GM19023 (cell line): ENCODE measurements around the gene RGPD8.
"Not testable (repeated sequence)": the region's sequence is repeated elsewhere in the genome, so short reads cannot be mapped to it uniquely, and the experiment has no call there.

ENCODE experiments used
- ATAC-seq: cut with Tn5 transposase; IDR thresholded peaks from one replicate; pipeline ENCODE4 v1.9.1; 2021; ENCODE audit warnings: mild to moderate bottlenecking, moderate library complexity; ENCODE audit not compliant: unreplicated experiment

The RGPD8 gene

DNA sequence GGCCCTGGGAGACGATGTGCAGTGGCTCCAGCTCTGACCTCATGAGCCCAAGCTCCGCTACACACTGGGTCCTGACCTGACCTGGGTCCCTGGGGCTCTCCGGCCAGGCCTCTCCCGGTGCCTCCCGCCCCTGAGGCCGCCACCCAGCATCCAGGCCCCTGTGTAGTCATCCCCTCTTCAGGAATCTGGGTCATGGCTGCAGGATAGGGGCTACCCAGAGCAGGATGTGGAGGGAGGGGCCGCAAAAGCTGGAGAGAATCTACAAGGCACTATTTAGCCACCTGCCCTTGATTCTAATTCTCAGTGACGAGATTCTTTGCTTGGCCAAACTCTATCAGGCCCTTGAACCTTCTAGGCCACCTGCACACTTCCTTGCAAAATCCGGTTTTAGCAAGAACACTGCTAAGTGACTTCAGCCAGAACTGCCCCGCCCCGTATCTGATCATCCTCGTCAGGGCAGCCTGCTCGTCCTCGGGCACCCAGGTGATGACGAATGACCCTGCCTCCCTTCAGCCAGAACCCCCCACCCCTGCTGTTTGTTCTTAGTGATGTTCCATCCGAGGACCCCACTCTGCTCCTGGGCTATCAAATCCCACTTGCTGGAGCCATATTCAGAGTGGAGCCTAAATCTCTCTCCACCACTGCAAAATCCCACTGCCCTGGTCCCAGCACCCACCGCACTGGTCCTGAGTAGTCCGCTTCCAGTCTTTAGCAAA, 2.4 kb upstream of the RGPD8 start:
- ATAC-seq, result not testable (repeated sequence)

DNA sequence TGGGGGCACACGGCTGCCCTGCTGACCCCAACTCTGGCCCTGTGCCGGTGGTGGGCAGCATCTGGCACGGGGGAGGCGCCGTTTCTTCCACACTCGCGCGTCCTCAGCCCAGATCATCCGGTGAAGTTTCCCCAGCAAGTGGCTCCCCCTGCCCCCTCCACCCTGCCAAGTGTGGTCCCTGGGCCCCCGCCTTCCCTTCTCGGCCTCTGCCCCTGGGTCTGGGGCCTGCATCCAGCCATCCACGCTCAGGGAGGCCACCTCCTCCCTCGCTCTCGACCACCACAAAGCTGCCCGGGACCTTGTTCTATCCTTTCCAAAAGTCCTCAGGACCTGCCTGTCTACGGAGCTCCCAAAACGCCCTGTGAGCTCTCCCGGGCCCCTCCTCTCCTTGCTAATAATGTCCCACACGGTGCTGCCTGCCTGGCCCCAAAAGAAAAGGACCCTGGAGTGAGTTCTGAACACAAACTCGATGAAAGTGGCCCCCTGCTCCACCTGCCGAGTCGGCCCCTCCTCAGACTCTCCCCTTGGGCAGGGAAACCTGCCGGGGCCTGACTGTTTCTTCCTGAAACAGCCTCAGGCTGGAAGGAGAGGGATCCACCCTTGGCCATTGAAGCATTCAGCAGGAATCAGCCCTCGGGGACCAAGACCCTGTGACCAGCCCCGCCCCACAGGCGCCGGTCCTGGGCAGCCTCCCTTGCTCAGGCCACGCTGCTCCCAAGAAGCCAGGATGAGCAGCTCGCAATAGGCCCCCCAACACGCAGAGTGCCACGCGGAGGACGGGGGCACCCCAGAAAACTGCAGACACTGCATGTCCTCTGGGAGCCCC, 1.7 kb upstream of the RGPD8 start:
- ATAC-seq, result not testable (repeated sequence)

DNA sequence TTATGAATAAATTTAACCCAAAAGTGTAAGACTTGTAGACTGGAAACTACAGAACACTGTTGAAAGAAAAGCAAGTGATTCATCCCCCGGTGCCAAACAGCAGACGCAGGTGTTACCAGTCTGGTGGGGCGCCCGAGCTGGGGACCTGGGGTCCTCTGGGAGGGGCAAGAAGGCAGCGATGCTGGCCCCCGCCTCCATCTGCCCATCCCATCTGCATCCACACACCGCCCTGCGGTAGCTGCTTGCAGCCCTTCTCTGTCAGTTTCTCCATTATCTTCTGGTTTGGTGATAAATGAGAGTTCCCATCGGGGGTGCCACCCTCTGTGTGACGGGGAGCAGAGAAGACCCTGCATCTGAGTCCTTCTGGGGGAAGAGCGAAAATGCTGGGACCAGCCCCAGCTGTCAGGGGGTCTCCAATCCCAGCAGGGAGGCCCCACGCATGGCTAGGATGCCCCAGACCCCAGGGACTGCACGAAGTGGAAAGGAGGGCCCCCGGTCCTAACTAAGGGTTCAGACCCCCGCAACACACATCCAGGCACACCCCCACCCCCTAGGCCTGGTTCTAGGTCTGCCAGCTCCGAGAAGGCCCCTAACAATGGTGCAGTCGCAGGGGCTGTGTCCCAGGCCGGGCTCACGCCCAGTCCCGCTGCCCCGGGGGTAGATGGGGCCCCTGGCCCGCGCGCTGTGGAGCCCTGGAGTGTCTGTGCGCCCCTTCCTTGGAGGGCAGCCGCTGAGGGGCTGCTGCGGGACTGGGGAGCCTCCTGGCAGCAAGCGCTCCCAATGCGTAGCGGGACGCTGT, 686 bp upstream of the RGPD8 start:
- no peak for ATAC-seq

DNA sequence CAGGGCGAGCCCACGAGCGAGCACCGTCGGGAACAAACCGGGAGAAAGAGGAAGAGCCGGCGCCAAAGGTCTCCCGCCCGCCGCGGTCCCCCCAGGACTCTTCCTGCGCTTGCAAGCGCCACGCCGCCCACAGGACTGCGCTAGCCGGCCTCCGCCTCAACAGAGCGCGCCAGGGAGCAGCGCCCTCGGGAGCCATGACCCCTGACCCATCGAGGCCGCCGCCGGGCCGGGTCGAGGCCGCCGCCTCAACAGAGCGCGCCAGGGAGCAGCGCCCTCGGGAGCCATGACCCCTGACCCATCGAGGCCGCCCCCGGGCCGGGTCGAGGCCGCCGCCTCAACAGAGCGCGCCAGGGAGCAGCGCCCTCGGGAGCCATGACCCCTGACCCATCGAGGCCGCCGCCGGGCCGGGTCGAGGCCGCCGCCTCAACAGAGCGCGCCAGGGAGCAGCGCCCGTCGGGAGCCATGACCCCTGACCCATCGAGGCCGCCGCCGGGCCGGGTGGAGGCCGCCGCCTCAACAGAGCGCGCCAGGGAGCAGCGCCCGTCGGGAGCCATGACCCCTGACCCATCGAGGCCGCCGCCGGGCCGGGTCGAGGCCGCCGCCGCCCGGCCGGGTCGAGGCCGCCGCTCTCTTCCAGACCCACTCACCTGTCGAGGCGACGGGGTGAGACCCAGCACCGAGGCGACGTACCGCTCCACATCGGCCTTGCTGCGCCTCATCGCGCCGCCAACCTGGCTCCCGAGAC, 538 bp downstream of the RGPD8 start:
- ATAC-seq, result peak; percentile 34

DNA sequence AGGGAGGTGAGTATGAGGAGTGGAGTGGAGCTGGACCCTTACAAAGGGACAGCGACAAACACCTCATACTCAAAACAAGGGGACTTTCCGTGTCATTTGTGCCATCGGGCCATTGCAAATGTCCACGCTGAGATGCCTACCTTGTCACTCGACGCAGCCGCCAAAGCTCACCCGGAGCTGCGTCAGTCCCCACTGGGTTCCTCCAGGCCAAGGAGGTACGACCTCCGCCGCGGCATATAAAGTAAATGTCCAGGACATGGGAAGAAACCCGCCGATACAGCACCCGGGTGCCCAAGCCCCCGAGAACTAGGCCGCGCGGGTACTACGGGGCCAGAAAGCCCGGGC, 1.1 kb downstream of the RGPD8 start:
- not testable (repeated sequence) for ATAC-seq

DNA sequence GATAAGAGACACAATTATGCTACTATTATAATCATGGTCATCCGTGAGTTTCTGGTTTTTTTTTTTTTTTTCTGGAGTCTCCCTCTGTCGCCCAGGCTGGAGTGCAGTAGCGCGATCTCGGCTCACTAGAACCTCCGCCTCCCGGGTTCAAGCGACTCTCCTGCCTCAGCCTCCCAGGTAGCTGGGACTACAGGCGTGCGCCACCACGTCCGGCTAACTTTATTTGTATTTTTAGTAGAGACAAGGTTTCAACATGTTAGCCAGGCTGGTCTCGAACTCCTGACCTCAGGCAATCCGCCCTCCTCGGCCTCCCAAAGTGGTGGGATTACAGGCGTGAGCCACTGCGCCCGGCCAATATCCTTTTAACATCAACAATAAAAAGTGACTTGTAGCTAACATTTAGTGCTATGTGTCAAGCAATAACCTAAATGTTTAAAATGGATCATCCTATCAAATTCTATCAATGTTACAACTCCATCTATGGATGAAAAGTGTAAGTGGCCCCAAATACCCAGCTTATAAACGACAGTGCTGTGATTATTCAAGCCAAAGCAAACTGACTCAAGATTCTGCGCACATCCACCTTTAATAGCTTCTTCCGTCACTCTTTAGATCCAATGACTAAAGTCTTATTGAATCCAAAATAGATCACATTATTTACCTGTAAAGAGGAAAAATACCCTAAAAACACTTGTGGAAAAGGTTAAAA, 1.7 kb downstream of the RGPD8 start:
- ATAC-seq, result not testable (repeated sequence)

DNA sequence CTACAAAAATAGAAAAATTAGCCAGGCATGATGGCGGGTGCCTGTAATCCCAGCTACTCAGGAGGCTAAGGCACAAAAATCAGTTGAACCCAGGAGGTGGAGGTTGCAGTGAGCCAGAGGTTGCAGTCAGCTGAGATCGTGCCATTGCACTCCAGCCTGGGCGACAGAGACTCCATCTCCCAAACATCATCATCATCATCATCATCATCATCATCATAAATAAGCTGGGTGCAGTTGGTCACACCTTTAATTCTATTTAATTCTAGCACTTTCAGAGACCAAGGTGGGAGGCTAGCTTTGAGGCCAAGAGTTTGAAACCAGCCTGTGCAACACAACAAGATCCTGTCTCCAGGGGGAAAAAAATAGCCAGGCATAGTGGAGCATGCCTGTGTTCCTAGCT, 8.9 kb downstream of the RGPD8 start:
- ATAC-seq, result not testable (repeated sequence)

DNA sequence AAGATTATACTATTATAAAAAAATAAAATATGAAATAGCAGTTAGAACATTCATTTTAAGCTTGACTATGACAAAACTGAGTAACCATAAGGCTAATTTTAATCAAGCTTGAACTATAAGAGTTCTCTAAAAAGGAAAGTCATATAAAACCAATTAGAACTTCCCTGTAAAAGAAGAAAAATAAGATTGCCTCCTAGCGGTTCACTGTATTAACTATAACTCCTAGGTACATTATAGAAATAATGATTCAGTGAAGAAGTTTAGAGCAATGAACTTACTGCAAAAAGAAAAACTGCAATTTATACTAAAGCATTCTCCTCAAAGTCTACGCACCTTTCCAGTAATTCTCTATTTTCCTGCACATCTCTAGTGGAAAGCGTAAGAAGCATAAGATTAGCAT, 16.6 kb downstream of the RGPD8 start:
- not testable (repeated sequence) for ATAC-seq

DNA sequence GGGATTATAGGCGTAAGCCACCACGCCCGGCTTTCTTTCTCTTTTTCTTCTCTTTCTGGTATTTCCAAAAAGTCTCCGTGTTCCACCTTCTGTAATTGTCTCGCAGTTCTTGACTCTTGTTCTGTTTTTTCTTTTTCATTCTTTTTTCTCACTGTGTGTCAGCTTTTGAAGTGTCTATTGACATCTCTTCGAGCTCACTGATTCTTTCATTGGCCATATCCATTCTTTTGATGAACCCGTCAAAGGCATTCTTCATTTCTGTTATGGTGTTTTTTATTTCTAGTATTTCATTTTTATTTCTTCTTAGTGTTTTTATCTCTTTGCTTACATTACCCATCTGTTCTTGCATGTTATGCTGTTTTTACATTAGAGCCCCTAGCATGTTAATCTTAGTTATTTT, 73.4 kb downstream of the RGPD8 start:
- not testable (repeated sequence) for ATAC-seq

DNA sequence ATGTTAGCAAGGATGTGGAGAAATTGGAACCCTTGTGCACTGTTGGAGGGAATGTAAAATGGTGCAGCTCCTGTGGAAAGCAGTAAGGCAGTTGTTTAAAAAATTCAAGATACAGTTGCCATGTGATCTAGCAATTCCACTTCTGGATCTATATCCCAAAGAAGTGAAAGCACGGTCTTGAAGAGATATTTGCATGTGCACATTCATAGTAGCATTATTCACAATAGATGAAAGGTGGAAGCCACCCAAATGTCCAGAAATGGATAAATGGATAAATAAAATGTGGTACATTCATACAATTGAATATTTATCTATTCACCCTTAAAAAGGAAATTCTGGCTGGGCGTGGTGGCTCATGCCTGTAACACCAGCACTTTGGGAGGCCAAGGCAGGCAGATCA, 79.1 kb downstream of the RGPD8 start:
- ATAC-seq, result not testable (repeated sequence)

DNA sequence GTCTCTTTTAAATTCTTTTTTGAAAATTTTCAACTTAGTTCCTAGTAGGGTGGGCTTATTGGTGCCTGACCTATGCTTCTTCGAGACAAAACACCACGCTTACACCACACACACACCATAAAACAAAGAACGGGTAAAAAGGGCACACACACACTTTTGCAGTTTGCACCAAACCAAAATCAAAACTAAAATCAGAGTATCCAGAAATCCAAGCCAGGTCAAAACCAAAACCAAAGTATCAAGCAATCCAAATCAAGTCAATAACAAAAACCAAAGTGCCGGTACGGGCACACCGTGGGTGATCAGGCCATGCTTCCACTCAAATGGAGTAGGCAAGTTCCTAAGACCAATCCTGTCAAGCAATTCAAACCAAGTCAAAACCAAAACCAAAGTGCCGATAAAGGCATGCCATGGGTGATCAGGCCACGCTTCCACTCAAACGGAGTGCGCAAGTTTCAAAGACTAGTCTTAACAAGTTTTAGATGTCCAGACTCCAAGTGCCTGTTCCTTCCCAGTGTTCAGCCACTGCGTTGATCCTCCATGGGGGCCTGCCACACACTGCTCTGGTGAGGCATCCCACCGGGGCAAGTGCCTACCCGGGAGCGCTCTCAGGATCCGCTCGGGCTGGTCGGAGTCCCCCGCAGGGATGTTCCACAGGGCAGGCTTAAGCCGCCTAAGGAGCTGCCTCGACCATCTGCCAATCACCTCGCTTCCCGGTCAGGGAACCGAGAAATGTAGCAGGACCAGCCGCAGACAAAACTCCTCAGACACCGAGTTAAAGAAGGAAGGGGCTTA, 80.4 kb downstream of the RGPD8 start:
- ATAC-seq, result not testable (repeated sequence)

DNA sequence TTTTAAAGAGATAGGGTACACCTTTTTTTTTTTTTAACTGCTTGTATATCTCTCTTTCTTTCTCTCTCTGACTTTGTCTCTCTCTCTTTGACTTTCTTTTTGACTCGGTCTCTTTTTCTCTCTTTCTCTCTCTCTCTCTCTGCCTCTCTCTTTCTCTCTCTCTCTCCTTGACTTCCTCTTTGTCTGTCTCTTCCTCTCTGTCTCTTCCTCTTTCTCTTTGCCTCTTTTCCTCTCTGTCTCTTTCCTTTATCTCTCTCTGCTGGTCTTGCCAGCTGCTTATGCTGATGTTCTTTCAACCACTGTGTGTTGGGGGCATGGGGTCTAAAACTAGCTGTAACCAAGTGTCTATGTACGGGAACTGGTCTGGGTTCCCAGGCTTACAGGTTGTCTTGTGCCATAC, 81.2 kb downstream of the RGPD8 start:
- ATAC-seq, result not testable (repeated sequence)

DNA sequence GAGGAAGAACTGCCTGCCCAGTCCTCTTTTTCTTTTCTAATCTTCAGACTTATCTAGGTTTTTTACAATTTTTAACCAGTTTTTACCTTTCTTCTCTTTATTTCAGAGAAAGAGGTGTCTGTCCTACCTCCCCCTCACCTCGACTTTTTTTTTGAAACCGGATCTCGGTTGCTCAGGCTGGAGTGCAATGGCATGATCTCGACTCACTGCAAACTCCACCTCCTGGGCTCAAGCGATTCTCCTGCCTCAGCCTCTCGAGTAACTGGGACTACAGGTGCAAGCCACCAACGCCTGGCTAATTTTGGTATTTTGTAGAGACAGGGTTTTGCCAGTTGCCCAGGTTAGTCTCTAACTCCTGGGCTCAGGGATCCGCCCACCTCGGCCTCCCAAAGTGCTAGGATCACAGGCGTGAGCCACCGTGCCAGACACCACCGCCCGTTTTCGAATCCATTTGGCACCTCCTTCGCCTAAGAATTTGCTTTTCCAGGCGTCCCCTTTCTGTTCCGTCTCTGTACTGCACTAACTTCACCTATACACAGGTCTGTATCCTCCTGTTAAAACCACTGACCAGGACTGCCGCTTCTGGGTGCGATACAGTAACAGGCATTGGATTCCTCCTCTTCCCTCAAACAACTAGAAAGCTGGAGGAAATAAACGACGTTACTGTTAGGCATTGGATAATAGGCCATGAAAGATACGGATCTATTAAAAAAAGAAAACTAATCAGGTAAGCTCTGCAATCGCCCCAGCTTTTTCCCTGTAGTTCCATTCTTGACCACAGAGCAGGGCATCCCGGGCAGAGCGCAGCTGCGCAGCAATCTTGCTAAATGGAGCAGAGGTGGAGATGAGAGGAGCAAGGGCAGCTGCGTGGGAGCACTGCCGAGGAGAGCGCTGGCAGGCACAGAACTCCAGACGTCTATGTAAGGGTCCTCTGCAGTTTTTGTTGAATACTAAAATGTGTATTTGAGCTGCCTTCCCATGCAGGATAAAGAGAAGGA, 88.1 kb downstream of the RGPD8 start:
- ATAC-seq, result no peak

DNA sequence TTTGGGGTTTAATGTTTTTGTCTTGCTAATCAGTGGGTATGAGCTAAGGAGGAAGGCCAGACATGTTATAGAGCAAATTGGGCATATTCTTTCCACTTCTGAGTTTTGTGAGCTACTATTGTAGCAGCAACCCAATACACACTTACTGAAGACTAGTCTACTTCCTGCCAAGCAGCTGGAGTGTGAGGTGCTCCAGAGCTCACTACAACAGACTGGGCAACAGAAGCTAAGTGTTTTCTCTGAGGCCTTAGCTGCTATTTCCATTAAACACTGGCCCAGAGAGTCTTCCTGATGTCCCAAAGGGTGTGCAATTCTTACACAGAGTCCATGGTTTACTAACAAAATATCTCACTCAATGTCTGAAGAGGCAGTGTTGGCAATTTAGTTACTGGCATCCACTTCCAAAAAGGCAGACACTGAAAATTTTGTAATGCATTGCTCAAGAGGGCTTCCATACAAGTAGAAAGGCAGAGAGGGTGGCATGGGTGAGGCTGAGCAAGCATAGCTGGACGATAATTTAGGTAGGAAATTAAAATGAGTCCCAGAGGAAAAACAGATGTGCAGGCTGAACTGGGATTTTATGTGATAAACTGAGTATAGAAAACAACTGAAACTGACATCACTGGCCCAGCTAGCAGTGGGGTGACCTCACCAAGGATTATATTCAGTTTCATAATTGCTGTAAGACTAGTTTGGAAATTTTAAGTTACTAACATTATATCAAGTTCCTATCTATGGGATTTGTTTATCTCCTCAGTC, 89.4 kb downstream of the RGPD8 start:
- no peak for ATAC-seq

DNA sequence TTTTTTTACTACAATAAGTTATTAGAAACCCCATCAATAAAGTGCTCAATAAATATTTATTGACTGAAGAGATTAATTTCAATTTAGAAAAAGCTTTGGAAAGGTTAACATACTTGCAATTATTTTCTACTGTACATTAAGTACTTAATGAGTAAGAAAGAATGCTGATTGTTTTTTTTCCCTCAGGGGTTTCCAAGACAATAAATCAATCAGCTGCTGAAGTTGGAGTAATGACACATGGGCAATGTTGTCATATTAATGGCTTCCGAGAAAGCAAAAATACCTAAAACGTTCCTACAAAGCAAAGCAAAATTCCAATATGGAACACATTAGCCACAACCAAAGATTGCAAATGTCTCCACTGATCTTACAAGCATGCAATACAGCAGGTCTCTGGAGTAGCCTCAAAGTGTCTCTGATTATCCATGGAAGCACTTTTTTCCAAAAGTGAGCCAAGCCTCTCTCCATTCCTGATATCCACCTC, 91.3 kb downstream of the RGPD8 start:
- ATAC-seq, result no peak

DNA sequence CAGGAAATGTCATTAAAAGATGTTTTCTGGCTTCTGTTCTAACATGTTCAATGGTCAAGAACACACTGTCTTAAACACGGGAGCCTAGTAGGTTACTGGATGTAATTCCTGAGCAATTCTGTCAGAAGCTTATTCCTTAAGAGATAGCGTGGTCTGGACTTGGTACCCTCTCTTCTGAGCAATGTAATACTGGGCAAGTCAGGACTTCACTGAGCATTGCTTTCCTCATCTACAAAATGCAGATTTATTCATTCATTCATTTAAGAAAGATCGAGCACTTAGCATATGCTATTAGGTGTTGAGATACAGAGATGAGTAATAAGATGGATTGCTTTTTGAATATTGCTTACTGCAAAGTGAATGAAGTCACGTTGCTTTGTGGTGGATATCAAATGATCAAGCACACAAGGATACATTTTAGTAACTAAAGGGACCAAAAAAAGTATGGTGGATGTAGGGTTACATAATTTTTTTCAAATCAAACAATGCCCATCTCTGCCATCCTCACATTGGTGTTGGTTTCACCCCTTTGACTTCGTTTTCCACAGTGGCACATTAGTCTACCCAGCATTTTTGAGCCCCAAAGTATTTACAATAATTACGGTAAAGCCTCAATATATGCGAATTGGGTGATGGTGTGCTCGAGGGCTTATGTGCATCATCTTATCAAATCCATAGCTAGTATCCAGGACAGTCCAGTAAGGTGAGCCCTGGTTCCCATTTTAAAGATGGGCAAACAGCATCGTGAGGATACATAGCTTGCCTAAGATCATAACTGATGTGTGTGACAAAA, 92.8 kb downstream of the RGPD8 start:
- no peak for ATAC-seq

DNA sequence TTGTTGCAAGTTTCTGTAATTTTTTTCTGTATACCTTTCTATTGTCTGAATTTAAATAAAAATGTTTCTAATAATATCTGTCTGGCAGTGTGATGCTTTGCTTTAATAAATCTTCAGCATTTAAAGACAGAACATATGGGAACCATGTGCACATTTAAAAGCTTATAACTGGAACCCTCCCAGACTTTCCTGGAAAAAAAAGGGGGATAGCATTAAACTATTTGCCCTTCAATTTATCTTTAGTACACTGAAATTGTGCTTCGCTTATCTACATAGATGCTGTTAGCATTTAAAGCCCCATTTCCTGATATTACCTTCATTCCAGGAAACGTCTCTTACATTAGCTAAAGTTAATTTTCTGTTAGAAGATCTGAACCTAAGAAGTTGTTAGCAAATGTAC, 93.5 kb downstream of the RGPD8 start:
- no peak for ATAC-seq
